ENCODE data around the gene LSG1. TPM values are rescaled to one million over a fixed set of nuclear protein-coding genes. Genes with fewer than 3 reads are reported as not detected.
A peak's percentile ranks its signal among the peaks of the same experiment; 100 is the strongest.

The LSG1 gene
- total RNA-seq, 1 experiment from 2014 or later = 45.8 TPM

- H3K27me3 Mint-ChIP-seq (ENCODE audit: low read depth) = peaks cover 24% of the 10 kb centered on the region
- no peak for TF ChIP-seq ZNF317 (CRISPR knock-in tag; IDR thresholded peaks at IDR 0.05; ENCODE audit: borderline replicate concordance, low read depth)
- no peak for TF ChIP-seq HMGXB4 (CRISPR knock-in tag; IDR thresholded peaks at IDR 0.05)
- H3K9me3 Mint-ChIP-seq = no peaks in the 10 kb centered on the region
- ATAC-seq = no peak
- peaks cover 16% of the 10 kb centered on the region for H3K36me3 Mint-ChIP-seq
- no peak for DNase-seq (ENCODE audit: low spot score)
- no peak overlapping the region for H3K27ac Mint-ChIP-seq
- H3K4me1 Mint-ChIP-seq = peaks cover 9% of the 10 kb centered on the region
- CTCF ChIA-PET = interaction anchor here (0.9 to 3.9 kb wide), 17 partner anchors 10 to 597 kb away, joined by 3 to 61 read pairs (median 6); partner anchors contain the start of genes FAM43A and TMEM44
- peak overlapping the region; percentile 100 for H3K4me3 Mint-ChIP-seq
- POLR2A ChIA-PET = interaction anchor here (0.8 to 1.8 kb wide), 2 partner anchors 10 to 500 kb away, joined by 3 to 5 read pairs; no protein-coding TSS in a partner anchor
These were observed 885 bp upstream of the LSG1 start for GRCh38 chr3:194672876-194673275.

GRCh38 chr3:194671511-194671899 is 486 bp downstream of the LSG1 start:
- Mint-ChIP-seq H3K36me3 (peaks cover 20% of the 10 kb centered on the region), H3K27me3 (ENCODE audit: low read depth) (peaks cover 22% of the 10 kb centered on the region), H3K27ac (peak overlapping the region; percentile 98), H3K9me3 (no peaks in the 10 kb centered on the region), H3K4me3 (peak overlapping the region; percentile 100), H3K4me1 (peaks cover 9% of the 10 kb centered on the region)
- DNase-seq (ENCODE audit: low spot score) (no peak), ATAC-seq (no peak)
- CTCF ChIA-PET = interaction anchor here (0.6 to 3.9 kb wide), 39 partner anchors 10 to 600 kb away, joined by 3 to 61 read pairs (median 4); partner anchors contain the start of genes FAM43A, TMEM44 and XXYLT1
- POLR2A ChIA-PET = interaction anchor here (0.6 to 1.8 kb wide), 5 partner anchors 11 to 1214 kb away, joined by 3 to 9 read pairs (median 5); no protein-coding TSS in a partner anchor
- no peak for TF ChIP-seq HMGXB4 (CRISPR knock-in tag; IDR thresholded peaks at IDR 0.05)
- no peak for TF ChIP-seq CBFB (CRISPR knock-in tag; IDR thresholded peaks at IDR 0.05; ENCODE audit: low read depth)
- no peak for TF ChIP-seq FOXJ3 (CRISPR knock-in tag; IDR thresholded peaks at IDR 0.05; ENCODE audit: borderline replicate concordance)
- peak; percentile 37 for TF ChIP-seq CTCF (IDR thresholded peaks at IDR 0.05)

GRCh38 chr3:194667363-194667762 is 4.6 kb downstream of the LSG1 start:
- no peak overlapping the region for H3K4me3 Mint-ChIP-seq
- CTCF ChIA-PET = no interaction called here

DNA sequence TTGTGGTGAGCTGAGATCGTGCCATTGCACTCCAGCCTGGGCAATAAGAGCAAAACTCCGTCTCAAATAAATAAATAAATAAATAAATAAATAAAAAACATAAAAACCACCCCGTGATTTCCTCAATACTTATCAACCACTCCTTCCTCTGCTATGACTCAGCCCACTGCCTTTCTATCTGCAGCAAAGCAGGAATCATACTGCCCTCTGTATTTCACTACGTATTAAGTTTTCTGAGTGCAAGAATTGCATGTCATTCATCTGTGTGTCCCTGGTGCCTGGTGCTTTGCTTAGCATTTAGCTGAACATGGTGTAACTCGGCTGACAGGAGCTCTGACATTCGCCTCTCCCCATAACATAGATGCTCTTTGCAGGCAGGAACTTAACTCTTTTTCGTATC is 7.1 kb downstream of the LSG1 start:
- H3K36me3 Mint-ChIP-seq = peaks cover 41% of the 10 kb centered on the region
- H3K27me3 Mint-ChIP-seq (ENCODE audit: low read depth) = no peaks in the 10 kb centered on the region
- POLR2A ChIA-PET = no interaction called here
- H3K4me1 Mint-ChIP-seq = no peaks in the 10 kb centered on the region
- CTCF ChIA-PET = interaction anchor here (1.2 kb wide), 1 partner anchor 23 kb away, joined by 3 read pairs; no protein-coding TSS in a partner anchor
- no peak overlapping the region for H3K27ac Mint-ChIP-seq
- H3K4me3 Mint-ChIP-seq = no peak overlapping the region
- TF ChIP-seq ZBTB43 (CRISPR knock-in tag; IDR thresholded peaks at IDR 0.05) = no peak
- no peak for TF ChIP-seq ZNF219 (CRISPR knock-in tag; IDR thresholded peaks at IDR 0.05; ENCODE audit: borderline replicate concordance)
- TF ChIP-seq ERG (CRISPR knock-in tag; IDR thresholded peaks at IDR 0.05) = no peak
- no peak for ATAC-seq
- DNase-seq (ENCODE audit: low spot score) = no peak
- H3K9me3 Mint-ChIP-seq = no peaks in the 10 kb centered on the region

More at GRCh38 chr3:194667363-194667762, 4.6 kb downstream of the LSG1 start:
- Mint-ChIP-seq H3K36me3 (peaks cover 41% of the 10 kb centered on the region), H3K4me1 (peaks cover 6% of the 10 kb centered on the region), H3K27ac (peak overlapping the region; percentile 67; the same call in 1 of the 2 replicates), H3K9me3 (no peaks in the 10 kb centered on the region), H3K27me3 (ENCODE audit: low read depth) (no peaks in the 10 kb centered on the region)
- POLR2A ChIA-PET = no interaction called here
- ATAC-seq = no peak
- TF ChIP-seq HMGA2 (CRISPR knock-in tag; IDR thresholded peaks at IDR 0.05) (no peak), FOXK1 (CRISPR knock-in tag; IDR thresholded peaks at IDR 0.05) (no peak)
- no peak for DNase-seq (ENCODE audit: low spot score)
